ENCODE data around the gene GARRE1.

DNA sequence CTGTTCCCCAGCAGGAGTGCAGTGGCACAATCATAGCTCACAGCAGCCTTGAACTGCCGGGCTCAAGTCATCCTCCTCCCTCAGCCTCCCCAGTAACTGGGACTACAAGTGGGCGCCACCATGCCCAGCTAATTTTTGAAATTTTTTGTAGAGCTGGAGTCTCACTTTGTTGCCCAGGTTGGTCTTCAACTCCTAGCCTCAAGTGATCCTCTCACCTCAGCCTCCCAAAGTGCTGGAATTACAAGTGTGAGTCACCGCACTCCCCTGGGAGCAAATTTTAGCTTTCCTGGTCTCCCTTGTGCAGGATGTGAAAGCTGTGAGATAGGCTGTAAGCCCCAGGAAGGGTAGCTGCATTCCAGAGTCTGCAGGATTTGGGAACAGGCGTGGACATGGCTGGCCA lies 5.4 kb upstream of the GARRE1 start:
- TF ChIP-seq, protein P1, sequence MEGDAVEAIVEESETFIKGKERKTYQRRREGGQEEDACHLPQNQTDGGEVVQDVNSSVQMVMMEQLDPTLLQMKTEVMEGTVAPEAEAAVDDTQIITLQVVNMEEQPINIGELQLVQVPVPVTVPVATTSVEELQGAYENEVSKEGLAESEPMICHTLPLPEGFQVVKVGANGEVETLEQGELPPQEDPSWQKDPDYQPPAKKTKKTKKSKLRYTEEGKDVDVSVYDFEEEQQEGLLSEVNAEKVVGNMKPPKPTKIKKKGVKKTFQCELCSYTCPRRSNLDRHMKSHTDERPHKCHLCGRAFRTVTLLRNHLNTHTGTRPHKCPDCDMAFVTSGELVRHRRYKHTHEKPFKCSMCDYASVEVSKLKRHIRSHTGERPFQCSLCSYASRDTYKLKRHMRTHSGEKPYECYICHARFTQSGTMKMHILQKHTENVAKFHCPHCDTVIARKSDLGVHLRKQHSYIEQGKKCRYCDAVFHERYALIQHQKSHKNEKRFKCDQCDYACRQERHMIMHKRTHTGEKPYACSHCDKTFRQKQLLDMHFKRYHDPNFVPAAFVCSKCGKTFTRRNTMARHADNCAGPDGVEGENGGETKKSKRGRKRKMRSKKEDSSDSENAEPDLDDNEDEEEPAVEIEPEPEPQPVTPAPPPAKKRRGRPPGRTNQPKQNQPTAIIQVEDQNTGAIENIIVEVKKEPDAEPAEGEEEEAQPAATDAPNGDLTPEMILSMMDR (IDR thresholded peaks at IDR 0.05): no peak
- no peak for TF ChIP-seq POLR2AphosphoS5 (IDR thresholded peaks at IDR 0.05)

All from stomach (tissue), 4 donors.